Occipital lobe (tissue), 2 donors: ENCODE data around the gene ACAP2. TPM values are rescaled to one million over a fixed set of nuclear protein-coding genes. Genes with fewer than 3 reads are reported as not detected.
"Not testable (repeated sequence)": the region's sequence is repeated elsewhere in the genome, so short reads cannot be mapped to it uniquely, and the experiment has no call there.

Source experiments
- DNase-seq: peaks from one replicate; lab custom pipeline; 2025; lab: John Stamatoyannopoulos, UW
- total RNA-seq: library from RNA; depleted of rRNA; stranded (reverse); fragments of >200 nt; gene quantifications from one replicate; pipeline ENCODE4 v1.2.3, GENCODE V29; 2014

The ACAP2 gene, protein sequence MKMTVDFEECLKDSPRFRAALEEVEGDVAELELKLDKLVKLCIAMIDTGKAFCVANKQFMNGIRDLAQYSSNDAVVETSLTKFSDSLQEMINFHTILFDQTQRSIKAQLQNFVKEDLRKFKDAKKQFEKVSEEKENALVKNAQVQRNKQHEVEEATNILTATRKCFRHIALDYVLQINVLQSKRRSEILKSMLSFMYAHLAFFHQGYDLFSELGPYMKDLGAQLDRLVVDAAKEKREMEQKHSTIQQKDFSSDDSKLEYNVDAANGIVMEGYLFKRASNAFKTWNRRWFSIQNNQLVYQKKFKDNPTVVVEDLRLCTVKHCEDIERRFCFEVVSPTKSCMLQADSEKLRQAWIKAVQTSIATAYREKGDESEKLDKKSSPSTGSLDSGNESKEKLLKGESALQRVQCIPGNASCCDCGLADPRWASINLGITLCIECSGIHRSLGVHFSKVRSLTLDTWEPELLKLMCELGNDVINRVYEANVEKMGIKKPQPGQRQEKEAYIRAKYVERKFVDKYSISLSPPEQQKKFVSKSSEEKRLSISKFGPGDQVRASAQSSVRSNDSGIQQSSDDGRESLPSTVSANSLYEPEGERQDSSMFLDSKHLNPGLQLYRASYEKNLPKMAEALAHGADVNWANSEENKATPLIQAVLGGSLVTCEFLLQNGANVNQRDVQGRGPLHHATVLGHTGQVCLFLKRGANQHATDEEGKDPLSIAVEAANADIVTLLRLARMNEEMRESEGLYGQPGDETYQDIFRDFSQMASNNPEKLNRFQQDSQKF
- total RNA-seq, result 199 TPM

DNA sequence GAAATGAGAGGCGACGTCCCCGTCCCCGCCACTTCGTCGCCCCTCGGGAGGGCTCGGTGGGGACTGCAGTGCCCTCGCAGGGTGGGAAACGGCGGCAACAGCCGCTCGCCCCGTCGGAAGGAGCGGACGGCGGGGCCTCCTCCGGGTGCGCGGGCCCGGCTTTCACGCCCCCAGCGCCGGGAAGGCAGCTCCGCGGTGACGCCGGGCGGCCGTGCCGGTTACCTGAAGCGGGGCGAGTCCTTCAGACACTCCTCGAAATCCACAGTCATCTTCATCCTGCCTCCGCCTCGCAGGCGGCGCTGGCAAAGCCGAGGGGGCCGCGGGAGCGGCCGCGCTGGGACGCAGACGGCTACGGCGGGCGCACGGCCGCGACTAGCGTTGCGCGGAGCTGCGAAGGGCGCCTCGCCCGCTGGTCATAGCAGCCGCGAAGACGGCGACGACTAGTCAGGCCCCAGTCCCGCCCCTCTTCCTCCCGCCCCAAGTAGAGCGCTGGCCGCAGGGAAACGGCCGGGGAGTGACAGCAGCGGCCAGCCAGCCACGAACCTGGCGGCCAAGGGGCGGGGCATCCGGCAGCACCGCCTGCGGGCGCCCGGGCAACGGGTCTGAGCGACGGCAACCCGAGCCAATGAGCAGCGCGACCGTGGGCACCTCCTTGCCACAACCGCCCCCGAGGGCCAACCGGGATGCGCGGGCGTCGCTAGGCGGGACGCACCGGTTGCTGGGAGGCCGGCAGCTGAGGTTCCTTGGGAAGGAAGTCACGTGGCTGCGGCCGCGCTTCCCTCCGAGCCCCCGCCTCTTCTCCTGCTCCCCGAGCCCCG, at the start of gene ACAP2:
ACAP2 (minus strand) TSS at position 448 of the 818 bp plus-strand sequence; CDS start at position 275, 173 bp downstream.
- DNase-seq, result peak; percentile 100

- DNase-seq, result no peak
These were observed 32.8 kb upstream of the ACAP2 start for GRCh38 chr3:195475614-195476013.

DNA sequence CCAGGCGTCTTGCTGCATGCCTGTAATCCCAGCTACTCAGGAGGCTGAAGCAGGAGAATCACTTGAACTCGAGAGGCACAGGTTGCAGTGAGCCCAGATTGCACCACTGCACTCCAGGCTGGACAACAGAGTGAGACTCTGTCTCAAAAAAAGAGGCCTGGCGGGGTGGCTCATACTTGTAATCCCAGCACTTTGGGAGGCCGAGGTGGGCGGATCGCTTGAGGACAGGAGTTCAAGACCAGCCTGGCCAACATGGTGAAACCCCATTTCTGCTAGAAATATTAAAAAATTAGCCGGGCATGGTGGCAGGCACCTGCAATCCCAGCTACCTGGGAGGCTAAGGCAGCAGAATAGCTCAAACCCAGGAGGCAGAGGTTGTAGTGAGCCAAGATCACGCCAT, 32.3 kb upstream of the ACAP2 start:
- DNase-seq, result not testable (repeated sequence)

GRCh38 chr3:195468841-195469240, 26.0 kb upstream of the ACAP2 start:
- DNase-seq, result no peak

DNA sequence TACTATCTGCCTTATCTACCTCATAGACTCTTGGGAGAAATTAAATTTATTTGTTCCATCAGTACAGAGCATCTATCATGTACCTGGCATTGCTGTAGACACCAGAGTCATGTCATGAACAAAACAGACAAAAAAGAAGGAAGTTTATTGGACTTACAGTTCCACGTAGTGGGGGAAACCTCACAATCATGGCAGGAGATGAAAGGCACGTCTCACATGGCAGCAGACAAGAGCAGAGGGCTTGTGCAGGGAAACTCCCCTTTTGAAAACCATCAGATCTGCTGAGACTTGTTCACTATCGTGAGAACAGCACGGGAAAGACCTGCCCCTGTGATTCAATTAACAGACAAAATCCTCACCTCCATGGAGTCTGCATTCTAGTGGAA, 25.6 kb upstream of the ACAP2 start:
- DNase-seq, result no peak

DNA sequence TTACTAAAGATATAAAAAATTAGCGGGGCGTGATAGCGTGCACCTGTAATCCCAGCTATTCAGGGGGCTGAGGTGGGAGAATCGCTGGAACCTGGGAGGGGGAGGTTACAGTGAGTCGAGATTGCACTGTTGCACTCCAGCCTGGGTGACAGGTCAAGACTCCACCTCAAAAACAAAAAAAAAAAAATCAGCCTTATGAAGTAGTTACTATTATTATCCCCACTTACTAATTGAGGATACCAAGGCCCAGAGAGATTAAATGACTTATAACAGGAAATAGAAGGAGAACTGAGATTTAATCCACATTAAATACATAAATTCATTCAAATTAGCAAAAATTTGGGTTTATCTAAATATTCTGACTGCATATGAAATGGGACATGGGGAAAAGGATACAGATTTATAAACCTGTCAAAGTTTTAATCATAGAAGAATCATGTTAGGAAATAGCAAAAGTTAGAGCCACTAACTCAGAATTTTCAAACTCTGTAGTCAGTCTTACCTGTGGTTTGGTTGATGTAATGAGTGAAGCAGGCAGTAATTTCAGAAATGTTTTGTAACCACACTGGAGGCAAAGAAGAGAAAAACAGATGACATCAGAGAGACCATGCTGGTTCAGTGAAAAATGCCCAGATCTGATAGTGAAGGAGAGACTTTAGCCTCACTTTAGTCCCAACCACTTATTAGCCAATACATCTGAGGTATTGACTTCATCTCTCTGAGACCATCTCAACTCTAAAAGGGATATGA, 25.0 kb upstream of the ACAP2 start:
- no peak for DNase-seq

GRCh38 chr3:195466251-195466650, 23.4 kb upstream of the ACAP2 start:
- DNase-seq, result no peak

GRCh38 chr3:195462922-195463321, 20.1 kb upstream of the ACAP2 start:
- DNase-seq, result not testable (repeated sequence)

GRCh38 chr3:195462308-195462610, 19.4 kb upstream of the ACAP2 start:
- DNase-seq, result no peak

DNA sequence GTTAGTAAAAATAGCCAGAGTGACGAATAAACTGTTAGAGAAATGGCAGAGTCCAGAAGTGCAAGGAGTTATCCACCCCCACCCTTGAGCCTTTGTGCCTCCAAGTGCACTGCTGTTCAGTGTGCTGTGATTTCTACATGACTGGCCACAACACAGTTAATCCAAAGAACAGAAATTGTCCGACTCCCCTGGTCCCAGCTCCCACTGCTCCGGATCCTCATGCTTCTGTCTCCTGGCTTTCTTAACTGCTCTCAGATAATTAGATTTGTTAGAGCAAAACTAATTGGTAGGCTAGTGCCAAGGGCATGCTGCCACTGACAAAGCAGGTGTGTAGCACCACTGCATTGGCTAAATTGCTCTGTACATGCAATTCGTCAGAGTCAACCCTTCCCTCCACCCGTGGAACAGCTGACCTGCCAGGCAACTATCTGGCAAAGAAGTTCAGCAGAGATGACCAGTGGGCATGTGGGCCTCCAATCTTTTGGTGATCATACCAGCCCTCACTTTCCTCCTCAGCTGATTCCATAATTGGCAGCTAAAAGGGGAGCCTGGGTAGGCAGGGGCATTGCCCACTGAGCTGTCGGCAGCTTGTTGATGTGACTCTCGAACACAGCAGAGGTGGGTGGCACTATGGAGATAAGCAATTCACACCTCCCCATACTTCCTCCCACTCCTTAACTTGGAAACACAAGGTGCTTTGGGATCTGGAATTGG, 18.9 kb upstream of the ACAP2 start:
- DNase-seq, result peak; percentile 47

GRCh38 chr3:195460091-195460713, 17.4 kb upstream of the ACAP2 start:
- DNase-seq, result no peak

DNA sequence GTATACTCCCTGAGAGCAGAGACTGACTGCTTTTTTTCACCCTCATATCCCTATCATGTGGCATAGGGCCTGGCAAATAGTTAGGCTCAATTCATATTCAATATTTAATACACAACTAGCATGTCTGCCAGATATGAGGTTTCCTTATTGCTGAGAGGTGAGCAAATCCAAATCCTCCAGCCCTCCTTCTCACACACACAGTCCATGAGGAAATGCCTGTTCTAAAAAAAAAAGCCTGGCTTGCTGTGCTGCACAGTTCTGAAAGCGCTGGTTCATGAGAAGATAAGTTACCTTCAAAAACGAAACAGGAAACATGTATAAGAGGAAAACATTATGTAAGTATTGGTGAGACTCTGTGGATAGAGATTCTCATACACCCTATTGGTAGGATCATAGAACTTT, 15.5 kb upstream of the ACAP2 start:
- DNase-seq, result no peak

GRCh38 chr3:195455789-195456188, 13.0 kb upstream of the ACAP2 start:
- DNase-seq, result no peak

- no peak for DNase-seq
These were observed 10.4 kb upstream of the ACAP2 start for GRCh38 chr3:195453236-195453635.

DNA sequence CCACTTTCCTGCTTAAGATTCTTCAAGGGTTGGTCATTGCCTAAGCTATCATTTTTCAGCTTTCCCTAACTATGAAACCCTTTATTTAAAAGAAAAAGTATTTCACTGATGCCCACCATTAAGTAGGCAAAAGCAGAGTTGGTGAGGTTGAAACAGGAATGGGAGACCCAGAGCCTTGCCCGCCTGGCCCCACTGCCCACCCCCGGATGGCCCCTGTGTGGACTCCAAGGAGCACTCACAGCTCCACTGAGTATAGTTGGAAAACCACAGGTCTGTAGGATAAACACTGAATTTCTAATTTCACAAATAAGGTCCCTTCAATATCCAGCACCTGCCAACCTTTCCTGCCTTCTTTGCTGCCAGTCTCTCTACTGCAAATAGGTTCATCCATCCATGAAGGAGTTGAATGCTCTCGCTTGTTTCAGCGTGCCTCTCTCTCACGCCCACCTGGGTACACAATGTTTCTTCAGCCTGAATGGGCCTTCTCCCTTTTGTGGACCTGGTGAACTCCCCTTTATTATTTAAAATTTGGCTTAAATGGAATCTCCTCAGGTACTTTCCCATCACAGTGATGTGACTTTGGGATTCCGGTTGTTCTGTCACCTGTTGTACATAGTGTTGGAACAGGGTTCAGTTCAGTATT, 8.7 kb upstream of the ACAP2 start:
- DNase-seq, result no peak

- no peak for DNase-seq
These were observed 8.0 kb upstream of the ACAP2 start for GRCh38 chr3:195450731-195451229.

- no peak for DNase-seq
These were observed 5.5 kb upstream of the ACAP2 start for GRCh38 chr3:195448205-195448875.

- DNase-seq, result no peak
These were observed 4.4 kb upstream of the ACAP2 start for GRCh38 chr3:195447201-195447600.

- no peak for DNase-seq
These were observed 3.5 kb upstream of the ACAP2 start for GRCh38 chr3:195446359-195446758.
